ENCODE results near the gene APPL2.

Gene APPL2

DNA sequence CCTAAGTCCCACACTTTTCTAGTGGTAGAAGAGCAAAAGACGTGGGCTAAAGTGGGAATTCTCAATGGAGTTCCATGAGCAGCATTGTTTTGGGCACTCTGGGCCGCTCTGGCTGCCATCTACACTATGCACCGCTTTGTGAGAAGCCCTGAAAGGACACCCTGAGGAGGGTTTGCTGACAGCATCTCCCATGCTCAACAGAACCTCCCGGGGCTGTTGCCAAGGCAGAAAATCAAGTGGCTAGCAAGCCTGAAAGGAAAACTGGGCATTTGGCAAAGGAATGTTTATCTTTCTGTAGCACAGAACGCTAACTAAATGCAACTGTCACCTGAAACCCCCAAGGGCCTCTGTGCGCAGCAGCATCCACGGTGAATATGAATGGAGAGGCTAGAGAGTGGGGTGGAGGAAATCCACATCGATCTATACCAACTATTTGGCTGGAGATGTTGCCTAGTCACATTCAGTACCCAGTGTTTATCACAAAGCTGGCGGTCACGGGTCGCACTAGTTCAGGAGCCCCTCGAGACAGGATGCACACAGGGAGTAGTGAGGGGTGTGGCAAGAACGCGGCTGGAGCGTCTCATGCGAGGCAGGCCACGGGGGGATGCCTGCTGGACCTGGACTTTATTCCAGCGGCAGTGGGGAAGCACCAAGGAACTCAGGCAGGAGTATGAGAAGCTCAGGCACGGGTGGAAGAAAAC is 14.2 kb downstream of the APPL2 start:
- no peak for DNase-seq

DNA sequence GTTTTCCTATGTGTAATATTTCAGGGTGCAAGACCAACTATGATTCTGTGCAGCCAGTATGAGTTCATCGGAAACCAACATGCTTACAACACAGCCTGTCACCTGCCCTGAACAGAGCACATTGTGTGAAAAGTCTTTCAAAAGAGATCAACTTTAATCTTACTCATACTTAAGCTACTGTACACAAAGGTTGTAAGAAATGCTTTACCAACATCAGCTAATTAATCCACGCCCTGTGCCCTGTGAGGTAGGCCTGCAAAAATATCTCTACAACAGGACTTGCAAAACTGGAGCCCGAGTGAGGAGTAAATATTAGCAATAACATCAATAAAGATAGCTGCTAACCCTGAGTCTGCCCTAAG is 15.1 kb downstream of the APPL2 start:
- DNase-seq = no peak

DNA sequence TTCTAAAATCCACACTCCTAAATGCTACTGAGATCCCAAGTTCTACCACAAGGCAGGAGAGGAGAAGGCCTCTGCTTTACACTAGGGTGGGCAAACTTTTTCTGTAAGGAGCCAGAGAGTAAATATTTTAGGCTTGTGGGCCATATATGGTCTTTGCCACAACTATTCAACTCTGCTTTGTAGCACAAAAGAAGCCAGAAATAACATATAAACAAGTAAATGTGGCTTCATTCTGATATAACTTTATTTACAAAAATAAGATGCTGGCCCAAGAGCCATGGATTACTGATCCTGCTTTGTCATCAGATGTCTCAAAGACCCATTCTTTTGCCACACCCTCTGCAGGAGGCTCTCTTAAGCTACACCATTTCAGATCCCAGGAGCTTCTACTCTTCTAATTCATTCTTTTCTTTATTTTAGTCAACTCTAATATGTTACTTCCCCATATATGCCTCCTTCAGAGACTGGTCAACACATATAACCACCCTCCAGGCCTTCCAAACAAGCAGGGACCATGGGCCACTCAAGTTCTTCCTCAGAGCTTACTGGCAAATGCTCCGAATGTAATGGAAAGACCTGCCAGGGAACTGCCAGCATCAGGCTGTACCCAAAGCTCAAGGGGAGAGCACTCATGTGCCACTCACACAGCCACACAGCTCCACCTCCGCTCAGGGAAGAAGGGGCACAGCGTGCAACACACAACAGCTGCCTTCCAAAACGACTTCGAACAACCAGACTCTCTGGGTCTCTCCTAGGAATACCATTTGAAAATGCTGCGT is 15.6 kb downstream of the APPL2 start:
- no peak for DNase-seq

DNA sequence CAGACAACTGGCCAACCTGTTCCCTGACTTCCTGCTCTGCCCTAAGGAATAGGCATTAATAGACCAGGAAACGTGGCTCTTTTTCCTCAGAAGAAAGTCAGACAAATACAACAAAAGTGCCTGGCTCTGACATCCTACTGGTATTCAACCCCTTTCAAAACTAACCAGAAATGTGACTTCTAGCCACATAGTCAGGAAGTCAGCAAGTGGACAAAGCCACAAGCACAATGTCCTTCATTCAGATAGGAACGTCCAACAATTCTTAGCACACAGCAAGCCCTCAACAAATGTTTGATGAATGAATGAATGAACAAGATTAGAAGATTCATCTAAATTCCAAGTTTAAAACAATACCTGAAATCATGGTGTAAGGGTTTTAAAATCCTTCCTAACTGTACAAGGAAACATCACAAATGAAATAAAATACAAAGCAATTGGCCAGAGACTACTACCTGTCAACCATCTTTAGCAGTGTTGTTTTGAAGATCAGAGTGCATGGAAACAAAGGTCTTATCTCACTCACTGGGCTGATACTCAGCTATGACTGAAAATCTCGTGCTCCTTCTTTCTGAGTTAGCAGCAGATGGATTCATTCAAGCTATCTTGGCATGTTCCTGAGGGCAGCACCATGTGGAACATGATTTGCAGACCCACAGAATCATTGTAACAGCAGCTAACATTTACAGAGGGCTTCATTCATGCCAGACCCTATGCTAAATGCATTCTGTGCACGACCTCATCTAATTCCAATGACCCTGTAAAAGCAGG is 16.5 kb downstream of the APPL2 start:
- DNase-seq = no peak

DNA sequence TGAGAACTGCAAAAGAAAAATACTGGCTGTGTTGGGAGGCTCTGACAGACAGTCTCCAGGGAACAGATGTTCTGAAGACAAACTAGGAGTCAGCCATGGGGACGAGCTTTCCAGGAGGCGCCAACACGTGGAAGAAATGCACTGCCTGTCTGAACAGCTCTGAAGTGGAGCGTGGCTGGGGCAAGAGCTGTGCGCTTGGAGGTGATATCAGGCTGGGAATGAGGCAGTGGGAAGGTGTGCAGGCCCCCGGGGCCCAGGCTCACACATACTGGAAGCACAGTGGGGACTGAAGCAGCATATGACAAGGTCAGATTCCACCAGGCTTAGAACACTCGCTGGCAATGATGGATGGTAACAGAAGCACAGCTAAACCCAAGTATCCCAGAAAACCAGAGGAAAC is 17.5 kb downstream of the APPL2 start:
- DNase-seq = no peak

DNA sequence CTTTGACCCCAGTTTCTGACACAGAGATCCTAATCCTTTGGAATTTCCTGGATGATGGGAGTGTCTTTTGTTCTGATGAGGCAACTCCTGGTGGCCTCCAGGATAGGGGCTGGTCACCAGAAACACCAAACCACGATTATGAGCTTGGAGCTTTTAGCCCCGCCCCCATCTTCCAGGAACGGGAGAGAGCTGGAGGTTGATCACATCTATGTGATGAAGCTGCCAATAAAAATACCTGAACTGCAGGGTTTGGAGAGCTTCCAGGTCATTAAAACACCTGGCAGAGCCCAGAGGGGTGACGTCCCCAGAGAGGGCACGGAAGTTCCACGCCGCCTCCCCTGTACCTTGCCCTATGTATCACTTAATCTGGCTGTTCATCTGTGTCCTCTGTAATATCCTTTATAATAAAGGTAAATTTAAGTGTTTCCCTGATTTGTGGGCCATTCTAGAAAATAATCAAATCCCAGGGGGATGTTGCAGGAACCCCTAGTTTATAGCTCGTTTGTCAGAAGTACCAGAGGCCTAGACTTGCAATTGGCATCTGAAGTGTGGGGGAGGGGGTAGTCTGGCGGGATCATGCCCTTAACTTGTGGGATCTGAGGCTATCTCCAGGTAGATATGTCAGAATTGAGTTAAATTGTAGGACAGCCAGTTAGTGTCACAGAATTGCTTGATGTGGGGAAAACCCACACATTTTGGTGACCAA is 21.2 kb downstream of the APPL2 start:
- no peak for DNase-seq

DNA sequence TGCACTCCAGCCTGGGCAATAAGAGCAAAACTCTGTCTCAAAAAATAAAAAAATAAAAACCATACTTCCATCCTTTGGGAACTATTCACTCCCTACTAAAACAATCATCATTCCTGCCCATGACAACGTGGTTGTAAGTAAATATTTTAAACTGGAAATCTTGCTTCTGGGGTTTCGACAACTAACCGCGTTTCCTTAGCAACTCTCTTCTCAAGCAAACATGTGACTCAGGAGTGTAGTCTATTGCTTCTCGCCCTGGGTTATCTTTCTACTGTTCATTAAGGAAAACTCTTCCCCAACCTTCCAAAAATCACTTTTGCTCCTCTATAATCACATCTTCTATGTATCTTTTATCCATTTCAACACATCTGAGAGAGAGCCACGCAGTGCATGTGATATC is 21.8 kb downstream of the APPL2 start:
- no peak for DNase-seq

DNA sequence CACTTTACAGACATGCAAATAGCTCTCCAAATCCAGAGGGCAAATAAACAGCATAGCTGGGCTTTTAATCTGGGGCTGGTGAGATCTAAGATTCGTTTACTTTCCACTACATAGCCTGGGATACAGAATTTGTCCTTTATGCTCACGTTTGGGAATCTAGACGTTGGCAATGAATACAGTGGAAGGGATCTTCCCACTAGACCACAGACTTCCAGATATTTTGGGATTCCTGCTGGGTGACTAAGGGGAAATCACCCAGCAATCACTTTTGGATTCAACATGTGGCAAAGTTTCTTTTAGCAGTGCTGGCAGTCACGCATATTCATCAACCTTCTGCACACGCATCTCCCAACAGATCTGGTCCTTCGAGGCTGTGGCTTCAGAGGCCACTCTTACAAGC is 23.5 kb downstream of the APPL2 start:
- DNase-seq = no peak

DNA sequence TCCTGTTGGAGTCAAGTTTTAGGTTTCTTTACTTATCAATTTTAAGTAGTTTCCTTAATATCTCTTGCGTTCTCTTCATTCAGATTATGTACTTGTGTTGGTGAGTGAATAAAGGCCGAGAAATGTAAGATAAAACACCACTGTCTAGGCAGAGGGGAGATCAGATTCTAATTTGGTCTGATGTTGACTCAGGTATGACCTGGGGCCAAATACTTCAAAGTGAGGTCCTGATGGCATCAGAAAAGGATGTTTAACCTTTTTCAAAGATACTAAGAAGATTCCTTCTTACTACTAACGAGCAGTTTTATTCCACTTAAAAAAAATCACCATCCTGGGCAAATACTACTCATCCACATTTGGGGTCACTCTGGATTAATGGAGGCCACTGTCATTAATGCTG is 26.9 kb downstream of the APPL2 start:
- no peak for DNase-seq

DNA sequence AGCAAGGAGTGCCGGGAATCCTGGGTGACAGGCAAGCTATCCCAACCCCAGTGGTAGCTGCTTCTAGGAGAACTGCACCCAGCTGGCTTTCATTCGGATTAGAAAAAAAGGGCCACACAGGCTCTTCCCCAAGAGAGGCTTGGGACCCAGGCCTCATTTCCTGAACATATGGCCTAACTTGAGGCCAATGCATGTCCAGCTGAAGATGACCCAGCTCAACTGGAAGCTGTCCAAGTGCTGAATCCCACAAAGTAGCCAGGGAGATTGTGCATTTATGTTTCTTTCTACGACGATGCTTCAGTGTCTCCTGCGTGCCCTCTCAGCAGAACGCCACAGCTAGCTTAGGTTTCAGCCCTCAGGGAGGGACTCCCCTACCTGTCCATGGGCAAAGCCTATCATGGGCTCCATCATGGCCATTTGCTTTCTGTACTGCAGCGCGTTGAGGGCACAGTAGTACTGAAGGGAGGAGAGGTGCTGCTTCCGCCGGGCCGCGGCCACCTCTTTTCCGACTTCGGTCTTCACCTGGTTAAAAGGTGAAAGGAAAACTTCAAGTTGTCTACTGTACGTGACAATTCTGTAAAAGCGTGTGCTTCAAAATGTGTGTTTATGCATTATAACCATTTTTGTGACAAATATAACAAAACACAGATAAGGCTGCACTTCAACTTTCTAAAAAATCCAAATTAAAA is 29.1 kb downstream of the APPL2 start:
- no peak for DNase-seq

DNA sequence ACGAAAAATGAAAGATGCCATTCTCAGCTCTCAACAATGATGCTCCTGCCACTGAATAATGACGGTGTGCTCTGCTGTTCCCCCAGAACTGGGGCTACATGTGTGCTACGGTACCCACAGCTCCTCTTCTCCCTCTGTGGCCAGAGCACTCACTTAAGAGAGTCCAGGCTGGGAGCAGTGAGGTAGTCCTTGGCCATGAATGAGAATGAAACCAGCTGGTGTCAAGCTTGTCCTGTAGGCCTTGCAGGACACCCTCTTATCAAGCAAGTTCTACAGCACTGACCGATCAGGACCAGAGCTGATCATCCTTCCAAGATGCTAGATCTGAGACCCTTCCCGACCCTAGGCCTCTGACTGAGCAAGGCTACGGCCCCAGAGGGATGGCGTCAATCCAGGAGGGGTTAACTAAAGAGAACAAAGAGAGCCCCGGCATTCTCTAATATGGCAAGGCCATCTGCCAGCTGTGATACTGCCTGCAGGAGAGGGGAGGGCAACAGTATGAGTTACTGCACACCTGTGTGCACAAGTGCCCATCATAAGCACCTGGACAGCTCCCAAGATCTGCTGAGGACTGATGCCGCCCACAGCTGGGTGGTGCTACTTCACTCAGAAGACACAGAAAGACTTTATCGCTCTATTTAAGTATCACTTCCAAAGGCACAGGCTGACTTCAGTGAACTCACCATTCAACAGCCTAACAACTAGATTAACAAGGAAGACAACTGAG is 30.5 kb downstream of the APPL2 start:
- no peak for DNase-seq

DNA sequence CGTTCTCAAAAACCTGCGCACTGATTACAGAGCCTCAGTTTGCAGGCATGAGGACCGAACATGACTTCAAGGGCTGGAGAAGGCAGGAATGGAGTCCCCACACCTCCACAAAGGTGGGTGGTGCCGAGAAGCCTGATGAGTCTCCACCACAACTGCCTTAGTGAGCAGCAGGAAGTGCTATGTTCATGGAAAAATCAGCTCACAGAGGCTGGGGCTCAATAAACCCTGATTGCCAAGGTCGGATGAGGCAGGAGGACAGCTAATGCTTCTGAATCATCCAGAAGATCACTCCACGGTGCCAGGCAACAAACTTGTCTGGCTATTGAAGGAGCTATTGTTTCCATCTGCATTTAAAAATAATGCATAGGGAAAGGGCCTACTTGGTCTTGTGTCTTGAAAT is 31.1 kb downstream of the APPL2 start:
- DNase-seq = peak; percentile 47

DNA sequence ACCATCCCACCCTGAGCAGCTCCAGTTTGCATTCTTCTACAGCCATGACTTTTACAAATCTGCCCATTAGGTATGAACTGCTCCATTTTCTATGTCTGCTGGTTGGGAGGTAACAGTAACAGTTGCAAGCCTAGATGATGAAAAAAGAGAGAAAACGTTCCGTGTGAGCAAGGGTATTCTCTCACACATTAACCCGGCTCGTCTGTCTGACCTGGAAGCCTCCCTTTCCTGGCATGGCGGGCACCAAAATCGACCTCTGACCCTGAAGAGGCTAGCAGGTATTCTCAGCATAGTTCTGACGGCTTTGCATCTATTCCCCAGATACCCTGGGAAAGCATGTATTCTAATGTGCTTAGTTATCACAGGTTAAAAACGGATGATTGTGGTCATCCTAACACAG is 31.8 kb downstream of the APPL2 start:
- no peak for DNase-seq

DNA sequence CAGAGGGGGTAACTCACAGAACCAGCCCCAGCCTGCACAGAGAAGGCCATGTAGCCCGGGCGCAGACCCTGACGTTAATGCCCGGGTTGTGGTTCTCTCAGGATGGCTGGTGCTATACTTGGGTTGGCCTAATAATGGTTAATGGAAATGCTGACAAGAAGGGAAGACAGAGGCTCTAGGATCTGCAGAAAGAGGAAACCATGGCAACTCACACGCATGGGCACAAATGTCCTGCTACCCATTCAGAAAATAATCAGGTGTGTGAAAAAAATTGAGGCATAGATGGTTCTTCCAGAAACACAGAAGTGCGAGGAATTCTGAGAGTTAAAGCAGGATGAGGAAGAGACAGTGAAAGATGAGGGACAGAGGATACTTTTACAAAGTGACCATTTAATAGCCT is 33.8 kb downstream of the APPL2 start:
- DNase-seq = no peak

DNA sequence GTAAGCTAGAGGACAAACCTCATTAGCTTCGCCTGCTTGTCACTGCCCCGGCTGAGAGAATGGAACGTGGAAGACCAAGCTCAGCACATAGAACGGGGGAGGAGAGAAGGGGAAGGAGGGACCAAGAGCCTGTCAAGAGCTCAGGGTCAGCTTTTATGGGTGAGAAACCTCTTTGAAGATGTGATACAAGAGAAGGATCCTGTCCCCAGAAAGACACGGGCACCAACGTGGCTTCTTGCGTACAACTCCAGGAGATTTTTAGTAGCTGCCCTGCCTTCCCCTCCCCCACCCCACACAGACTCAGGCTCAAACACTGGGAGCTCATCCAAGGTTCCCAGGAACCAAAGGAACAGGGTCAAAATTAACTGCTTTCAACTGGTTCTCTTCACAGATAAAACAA is 34.7 kb downstream of the APPL2 start:
- no peak for DNase-seq

DNA sequence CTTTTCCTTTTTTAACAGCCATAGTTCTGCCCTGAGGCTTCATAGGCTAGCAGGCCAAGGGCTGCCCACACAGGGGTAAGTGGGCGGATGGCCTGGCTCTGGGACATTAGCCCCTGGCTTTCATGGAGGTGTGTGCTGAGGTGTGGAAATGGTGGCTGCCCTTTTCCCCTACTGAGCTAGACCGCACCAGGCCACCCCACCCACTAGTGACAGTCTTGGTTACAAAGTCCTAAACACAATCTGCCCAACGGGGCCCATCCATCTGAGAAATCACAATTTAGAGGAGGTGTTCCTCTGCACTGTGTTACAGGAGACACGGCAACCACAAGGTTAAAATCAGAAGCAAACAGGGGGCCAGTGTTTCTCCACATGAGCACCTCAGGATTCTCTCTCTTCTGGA is 35.6 kb downstream of the APPL2 start:
- no peak for DNase-seq

DNA sequence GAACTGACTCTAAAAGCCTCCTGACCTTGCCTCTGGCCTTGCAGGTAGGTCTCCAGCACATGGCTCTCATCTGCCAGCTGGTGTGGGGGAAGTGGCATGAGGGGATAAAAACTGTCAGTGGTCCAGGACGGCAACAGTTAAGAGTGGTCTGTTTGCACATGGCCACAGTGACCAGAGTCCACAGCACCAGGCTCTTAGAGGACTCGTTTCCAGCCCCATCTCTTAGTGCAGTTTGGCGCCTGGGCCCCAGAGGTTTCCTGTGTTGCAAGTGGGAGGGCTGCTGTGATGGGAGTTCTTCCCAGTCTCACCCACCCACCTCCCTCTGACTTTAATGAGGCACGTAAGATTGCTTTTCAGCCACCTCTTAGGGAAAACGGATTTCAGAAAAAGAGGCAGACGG is 37.0 kb downstream of the APPL2 start:
- DNase-seq = no peak

DNA sequence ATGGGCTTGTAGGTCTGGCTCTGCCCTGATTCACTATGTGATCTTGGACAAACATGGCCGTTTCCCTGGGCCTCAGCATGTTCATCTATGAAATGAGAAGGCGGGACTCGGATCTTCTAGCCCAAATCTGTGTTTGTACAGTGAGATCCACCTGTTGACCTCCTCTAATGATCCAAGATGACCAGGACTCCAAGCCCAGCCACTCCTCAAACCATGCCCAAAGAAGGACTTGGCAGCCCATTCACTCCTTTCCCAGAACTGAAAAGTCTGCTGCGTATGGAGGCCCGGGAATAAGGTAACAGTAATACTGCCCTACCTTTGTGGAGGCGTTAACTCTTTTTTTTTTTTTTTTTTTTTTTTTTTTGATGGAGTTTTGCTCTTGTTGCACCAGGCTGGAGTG is 39.9 kb downstream of the APPL2 start:
- no peak for DNase-seq

DNA sequence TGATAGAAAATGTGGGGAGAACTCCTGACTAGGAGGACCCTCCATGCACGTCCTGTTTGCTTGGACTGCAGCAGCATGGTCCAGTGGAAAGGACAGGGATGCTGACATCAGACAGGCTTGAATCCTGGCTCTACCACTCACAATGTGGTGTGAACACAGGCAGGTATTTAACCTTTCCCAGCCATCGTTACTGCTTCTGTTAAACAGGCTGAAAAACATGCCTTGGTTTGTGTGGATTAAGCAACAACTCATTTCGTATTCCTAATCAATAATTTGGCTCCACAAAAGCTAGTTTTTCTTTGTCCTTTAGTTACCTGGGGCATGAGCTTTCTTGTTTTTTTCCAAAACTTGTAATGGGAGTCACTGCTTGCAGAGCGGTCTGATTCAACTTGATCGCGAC is 41.0 kb downstream of the APPL2 start:
- DNase-seq = no peak

DNA sequence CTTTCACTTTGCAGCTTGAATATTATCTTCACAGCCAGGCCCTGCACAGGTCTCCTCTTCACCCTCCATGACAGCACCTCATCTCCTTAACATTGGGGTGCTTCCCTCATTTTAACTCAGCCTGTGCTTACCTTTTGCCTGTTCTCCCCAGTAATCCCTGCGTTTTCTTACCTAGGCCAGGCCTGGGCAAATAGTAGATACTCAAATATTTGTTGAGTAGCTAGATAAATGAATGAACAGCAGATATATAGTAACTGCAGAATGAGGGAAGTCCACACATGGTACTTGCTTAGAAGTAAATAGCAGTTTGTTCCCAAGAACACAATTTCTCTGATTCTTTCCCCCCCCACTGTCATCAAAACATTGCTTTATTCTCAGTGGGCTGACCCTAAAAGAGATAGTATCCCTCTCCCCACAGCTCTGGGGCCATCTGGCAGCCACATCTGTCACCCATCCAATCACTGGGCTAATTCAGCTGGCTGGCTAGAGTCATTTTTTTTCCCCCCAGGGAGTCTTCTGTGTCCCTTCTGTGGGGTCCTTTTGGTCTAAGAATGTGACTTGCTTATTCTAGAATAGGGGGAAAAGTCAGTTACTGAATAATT is 43.2 kb downstream of the APPL2 start:
- no peak for DNase-seq

DNA sequence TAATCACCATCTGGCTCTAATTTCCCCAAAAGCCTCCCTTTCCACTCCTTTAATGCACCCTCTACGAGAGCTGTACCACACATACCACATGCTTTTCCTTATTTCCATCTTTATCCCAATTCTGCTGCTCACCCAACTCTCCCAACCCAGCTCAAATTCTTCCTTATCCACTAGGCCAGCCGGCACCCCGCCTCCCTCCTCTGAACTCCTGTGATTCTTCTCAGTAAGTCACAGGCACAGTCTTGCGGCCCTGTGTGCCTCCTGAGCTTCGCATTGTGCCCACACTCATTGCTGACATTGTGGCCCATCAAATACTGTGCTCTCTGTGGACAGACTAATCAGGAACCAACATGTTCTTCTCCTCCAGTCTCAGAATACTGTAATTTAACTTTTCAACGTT is 45.4 kb downstream of the APPL2 start:
- no peak for DNase-seq

DNA sequence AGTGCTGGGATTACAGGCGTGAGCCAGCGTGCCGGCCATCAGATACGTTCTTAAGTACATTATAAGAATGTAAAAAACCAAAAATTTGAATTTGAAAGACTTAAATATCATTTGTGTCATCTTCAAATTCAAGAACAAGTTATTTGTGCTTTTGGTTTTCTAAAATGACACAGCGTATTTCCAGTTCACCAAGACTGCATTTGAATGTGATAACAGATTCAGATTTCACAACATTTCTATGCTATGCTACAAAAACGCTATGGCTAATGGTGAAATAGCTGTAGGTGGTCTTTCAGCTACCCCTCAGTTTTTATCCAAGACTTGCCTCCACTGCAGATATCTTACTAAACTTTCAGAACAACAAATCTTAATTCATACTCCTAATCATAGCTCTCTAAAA is 46.7 kb downstream of the APPL2 start:
- DNase-seq = no peak

All from stimulated activated CD4-positive, alpha-beta T cell treated with anti-CD3 and anti-CD28 coated beads, Interleukin-4, amount 100 ng/mL, for 24 hours (primary cell).